Hepatocyte (in vitro differentiated cells): ENCODE results near the gene OSBP2. TPM values are rescaled to one million over a fixed set of nuclear protein-coding genes. Genes with fewer than 3 reads are reported as not detected.

ENCODE experiments used
- DNase-seq: peaks from one replicate; pipeline ENCODE4 v3.0.0-alpha.2; 2016; ENCODE audit warnings: low spot score
- H2AFZ ChIP-seq: fragments of 200-600 bp; sonication (generic); 2 replicates; pipeline ENCODE4 v1.6.0; 2016; ENCODE audit warnings: antibody characterized with exemption, mild to moderate bottlenecking
- H3K27ac ChIP-seq: fragments of 200-600 bp; sonication (generic); 2 replicates; pipeline ENCODE4 v1.5.1; 2016; ENCODE audit warnings: mild to moderate bottlenecking
- H3K27me3 ChIP-seq: fragments of 200-600 bp; sonication (generic); 2 replicates; pipeline ENCODE4 v1.6.1; 2016
- H3K36me3 ChIP-seq: fragments of 200-600 bp; sonication (generic); replicated peaks from 2 replicates; pipeline ENCODE4 v1.5.1; 2016; ENCODE audit warnings: low read depth; ENCODE audit not compliant: insufficient read depth
- H3K4me1 ChIP-seq: fragments of 200-600 bp; sonication (generic); 2 replicates; pipeline ENCODE4 v1.5.1; 2016; ENCODE audit warnings: mild to moderate bottlenecking, moderate library complexity; ENCODE audit not compliant: insufficient read depth
- H3K4me2 ChIP-seq: fragments of 200-600 bp; sonication (generic); 2 replicates; pipeline ENCODE4 v1.6.0; 2016
- H3K4me3 ChIP-seq: fragments of 200-600 bp; sonication (generic); 2 replicates; pipeline ENCODE4 v1.5.1; 2016; ENCODE audit warnings: mild to moderate bottlenecking
- H3K79me2 ChIP-seq: fragments of 200-600 bp; sonication (generic); 2 replicates; pipeline ENCODE4 v1.6.0; 2017; ENCODE audit warnings: mild to moderate bottlenecking
- H3K9me2 ChIP-seq: fragments of 200-600 bp; sonication (generic); replicated peaks from 2 replicates; pipeline ENCODE4 v1.6.0; 2017; ENCODE audit warnings: mild to moderate bottlenecking; ENCODE audit not compliant: insufficient read depth
- H3K9me3 ChIP-seq: fragments of 200-600 bp; sonication (generic); 2 replicates; pipeline ENCODE4 v1.5.1; 2016; ENCODE audit warnings: low read depth, mild to moderate bottlenecking
- H4K20me1 ChIP-seq: fragments of 200-600 bp; sonication (generic); 2 replicates; pipeline ENCODE4 v1.6.0; 2016; ENCODE audit warnings: mild to moderate bottlenecking; ENCODE audit not compliant: insufficient read depth, poor library complexity, severe bottlenecking
- EZH2 ChIP-seq: fragments of 200-600 bp; sonication (generic); IDR thresholded peaks from 2 replicates; pipeline ENCODE4 v1.6.1; 2016; ENCODE audit warnings: antibody characterized with exemption, mild to moderate bottlenecking, borderline replicate concordance
- EZH2phosphoT487 ChIP-seq: fragments of 200-600 bp; sonication (generic); IDR thresholded peaks from one replicate; pipeline ENCODE4 v1.6.1; 2018; ENCODE audit warnings: antibody characterized with exemption, mild to moderate bottlenecking, low read depth, moderate library complexity; ENCODE audit not compliant: unreplicated experiment, severe bottlenecking
- WGBS: methylation state at CpG from one replicate; pipeline ENCODE4 v1.1.6; 2016; ENCODE audit warnings: low lambda C conversion rate; ENCODE audit errors: missing lambda C conversion rate; 5-methylcytosine and 5-hydroxymethylcytosine counted together
- polyA plus RNA-seq: library from polyadenylated mRNA; unstranded; fragments of >200 nt; fragmentation: Nextera tagmentation; extraction: Ambion mirVana; gene quantifications from 2 replicates; pipeline ENCODE4 v1.2.1, GENCODE V29; 2016
- total RNA-seq: library from RNA; depleted of rRNA; stranded (reverse); fragments of >200 nt; gene quantifications from 2 replicates; pipeline ENCODE4 v1.2.3, GENCODE V29; 2014
- TF ChIP-seq, protein P1 (sequence below): fragments of 200-600 bp; sonication (generic); IDR thresholded peaks from 2 replicates; pipeline ENCODE4 v1.5.1; 2016; ENCODE audit warnings: antibody characterized with exemption, mild to moderate bottlenecking; ENCODE audit not compliant: poor library complexity

The OSBP2 gene
- total and polyA plus RNA-seq, 2 experiments from 2014 or later = 23.0 to 25.5 TPM

DNA sequence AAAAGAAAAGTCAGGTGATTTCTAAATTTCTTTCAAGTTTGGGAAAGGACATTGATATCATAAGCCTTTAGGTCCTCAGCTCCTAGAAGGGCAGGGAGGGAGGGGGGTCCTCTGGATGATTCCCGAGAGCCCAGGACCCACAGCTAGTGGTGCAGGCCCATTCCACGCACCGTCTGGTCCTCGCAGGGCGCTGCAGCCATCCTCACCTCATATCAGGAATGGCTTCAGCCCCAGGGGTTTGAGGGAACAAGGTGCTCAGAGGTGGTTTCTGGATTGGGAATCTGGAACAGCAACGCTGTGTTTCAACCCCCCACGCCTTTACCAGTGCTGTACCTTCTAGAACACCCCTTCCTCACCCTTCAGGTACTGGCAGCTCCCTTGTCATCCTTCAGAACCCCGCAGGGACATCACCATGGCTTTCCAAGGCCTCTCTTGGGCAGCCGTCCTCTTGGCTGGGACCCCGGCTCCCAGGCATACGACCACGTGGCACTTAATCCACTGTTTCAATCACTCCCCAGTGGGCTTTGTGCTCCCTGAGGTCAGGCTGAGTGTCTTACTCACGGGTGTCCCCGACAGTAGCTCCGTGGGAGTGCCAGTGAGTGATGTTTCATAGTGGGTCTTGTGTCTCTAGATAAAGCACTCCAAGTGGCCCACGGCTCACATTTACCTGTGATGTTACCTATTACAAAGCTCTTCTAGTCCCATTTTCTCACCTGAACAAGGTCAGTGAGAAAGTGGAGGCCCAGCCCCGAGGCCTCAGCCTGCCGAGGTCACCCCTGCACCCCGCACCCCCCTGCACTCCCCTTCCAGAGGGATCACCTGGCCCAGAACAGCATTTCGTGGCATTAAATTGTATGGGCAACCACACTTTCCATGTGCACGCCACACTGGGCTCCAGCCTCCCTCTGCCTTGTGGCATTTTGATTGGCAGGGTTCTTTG, 180.0 kb downstream of the OSBP2 start:
- Histone ChIP-seq H3K4me2 (no peak overlapping the region), H3K36me3 (no peaks in the 10 kb centered on the region), H2AFZ (no peak overlapping the region), H4K20me1 (no peaks in the 10 kb centered on the region), H3K79me2 (no peaks in the 10 kb centered on the region), H3K9me2 (no peaks in the 10 kb centered on the region), H3K9me3 (no peaks in the 10 kb centered on the region), H3K27ac (no peak overlapping the region), H3K4me3 (no peak overlapping the region), H3K27me3 (no peaks in the 10 kb centered on the region), H3K4me1 (peaks cover 19% of the 10 kb centered on the region)
- no peak for DNase-seq
- WGBS = 95% methylated on average over 21 of the region's 21 CpGs
- TF ChIP-seq, protein P1, sequence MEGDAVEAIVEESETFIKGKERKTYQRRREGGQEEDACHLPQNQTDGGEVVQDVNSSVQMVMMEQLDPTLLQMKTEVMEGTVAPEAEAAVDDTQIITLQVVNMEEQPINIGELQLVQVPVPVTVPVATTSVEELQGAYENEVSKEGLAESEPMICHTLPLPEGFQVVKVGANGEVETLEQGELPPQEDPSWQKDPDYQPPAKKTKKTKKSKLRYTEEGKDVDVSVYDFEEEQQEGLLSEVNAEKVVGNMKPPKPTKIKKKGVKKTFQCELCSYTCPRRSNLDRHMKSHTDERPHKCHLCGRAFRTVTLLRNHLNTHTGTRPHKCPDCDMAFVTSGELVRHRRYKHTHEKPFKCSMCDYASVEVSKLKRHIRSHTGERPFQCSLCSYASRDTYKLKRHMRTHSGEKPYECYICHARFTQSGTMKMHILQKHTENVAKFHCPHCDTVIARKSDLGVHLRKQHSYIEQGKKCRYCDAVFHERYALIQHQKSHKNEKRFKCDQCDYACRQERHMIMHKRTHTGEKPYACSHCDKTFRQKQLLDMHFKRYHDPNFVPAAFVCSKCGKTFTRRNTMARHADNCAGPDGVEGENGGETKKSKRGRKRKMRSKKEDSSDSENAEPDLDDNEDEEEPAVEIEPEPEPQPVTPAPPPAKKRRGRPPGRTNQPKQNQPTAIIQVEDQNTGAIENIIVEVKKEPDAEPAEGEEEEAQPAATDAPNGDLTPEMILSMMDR = no peak
- no peak for TF ChIP-seq EZH2phosphoT487

DNA sequence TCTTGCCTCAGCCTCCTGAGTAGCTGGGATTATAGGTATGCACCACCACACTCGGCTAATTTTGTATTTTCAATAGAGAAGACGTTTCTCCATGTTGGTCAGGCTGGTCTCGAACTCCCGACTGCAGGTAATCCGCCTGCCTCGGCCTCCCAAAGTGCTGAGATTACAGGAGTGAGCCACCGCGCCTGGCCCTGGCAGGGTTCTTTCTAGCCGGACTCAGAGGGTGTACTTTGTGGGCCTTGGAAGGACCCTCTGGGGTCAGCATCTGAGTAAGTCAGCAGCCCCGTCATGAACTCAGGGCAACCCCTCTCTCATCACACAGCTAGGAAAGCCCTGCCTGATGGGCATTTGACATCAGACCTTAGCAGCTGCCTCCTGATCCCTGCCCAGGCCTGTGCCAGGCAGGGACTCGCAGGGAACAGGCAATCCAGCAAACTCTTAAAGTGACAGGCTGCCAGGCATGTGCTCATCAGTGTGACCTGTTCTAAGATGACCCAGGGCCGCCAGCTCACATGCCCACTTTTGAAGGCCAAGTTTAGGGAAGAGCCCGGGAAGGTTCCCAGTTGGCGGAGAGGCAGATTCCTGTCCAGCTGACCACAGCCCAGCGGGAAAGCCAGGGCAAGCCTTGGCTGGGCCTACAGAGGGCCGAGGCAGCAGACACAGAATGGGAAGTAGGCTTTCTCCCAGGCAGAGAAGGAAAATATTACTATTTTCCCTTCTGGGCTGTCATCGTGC, 181.0 kb downstream of the OSBP2 start:
- H4K20me1 ChIP-seq = no peaks in the 10 kb centered on the region
- no peaks in the 10 kb centered on the region for H3K9me3 ChIP-seq
- no peaks in the 10 kb centered on the region for H3K9me2 ChIP-seq
- H3K4me1 ChIP-seq = peaks cover 19% of the 10 kb centered on the region
- no peak overlapping the region for H2AFZ ChIP-seq
- no peak overlapping the region for H3K4me3 ChIP-seq
- DNase-seq = no peak
- WGBS = 92% methylated on average over 17 of the region's 17 CpGs
- no peaks in the 10 kb centered on the region for H3K36me3 ChIP-seq
- H3K4me2 ChIP-seq = no peak overlapping the region
- TF ChIP-seq EZH2phosphoT487 (no peak), EZH2 (no peak)
- TF ChIP-seq, protein P1 = no peak
- H3K27me3 ChIP-seq = no peaks in the 10 kb centered on the region
- H3K79me2 ChIP-seq = no peaks in the 10 kb centered on the region
- no peak overlapping the region for H3K27ac ChIP-seq

DNA sequence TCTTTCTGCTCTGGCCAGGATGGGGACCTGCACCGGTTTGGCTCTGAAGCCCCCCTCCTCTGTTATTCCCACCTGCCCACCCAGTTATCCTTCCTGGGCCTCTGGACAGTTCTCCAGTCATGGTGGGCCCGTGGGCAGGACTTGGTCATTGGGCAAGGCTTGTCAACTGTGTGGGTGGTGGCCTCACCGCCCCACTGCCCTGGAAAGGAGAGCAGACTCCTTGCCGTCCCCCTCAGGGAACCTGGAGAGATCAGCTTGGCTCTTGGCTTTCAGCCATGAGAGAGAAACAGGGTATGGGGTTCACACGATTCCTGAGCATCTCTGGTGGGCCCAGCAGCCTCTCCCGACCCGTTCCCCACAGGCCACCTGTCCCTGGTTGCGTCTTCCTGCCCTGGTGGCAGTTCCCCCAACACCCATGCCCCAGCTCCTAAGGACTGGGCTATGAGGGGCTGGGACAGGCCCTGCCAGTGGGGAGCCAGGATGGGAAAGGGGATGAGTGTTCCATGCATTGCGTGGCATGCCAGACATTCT, 181.6 kb downstream of the OSBP2 start:
- 90% methylated on average over 9 of the region's 9 CpGs for WGBS
- H3K9me2 ChIP-seq = no peaks in the 10 kb centered on the region
- H3K9me3 ChIP-seq = no peaks in the 10 kb centered on the region
- H2AFZ ChIP-seq = no peak overlapping the region
- no peaks in the 10 kb centered on the region for H3K36me3 ChIP-seq
- peaks cover 26% of the 10 kb centered on the region for H3K4me1 ChIP-seq
- no peaks in the 10 kb centered on the region for H3K27me3 ChIP-seq
- DNase-seq = no peak
- no peaks in the 10 kb centered on the region for H4K20me1 ChIP-seq
- no peak overlapping the region for H3K4me3 ChIP-seq
- H3K27ac ChIP-seq = no peak overlapping the region
- TF ChIP-seq EZH2phosphoT487 (no peak), EZH2 (no peak)
- TF ChIP-seq, protein P1 = no peak
- no peak overlapping the region for H3K4me2 ChIP-seq
- H3K79me2 ChIP-seq = no peaks in the 10 kb centered on the region
